Osteocyte (in vitro differentiated cells): ENCODE data around the gene LTB. TPM values are rescaled to one million over a fixed set of nuclear protein-coding genes. Genes with fewer than 3 reads are reported as not detected.
A peak's percentile ranks its signal among the peaks of the same experiment; 100 is the strongest.

Source experiments
- DNase-seq: peaks from one replicate; pipeline ENCODE4 v3.0.0; 2021; ENCODE audit warnings: mixed read lengths; ENCODE audit not compliant: unreplicated experiment; ENCODE audit errors: extremely low spot score
- H3K27ac Mint-ChIP-seq: one replicate; pipeline ENCODE4 v1.8.0; 2021; ENCODE audit warnings: mild to moderate bottlenecking, mixed read lengths; ENCODE audit not compliant: unreplicated experiment
- H3K27me3 Mint-ChIP-seq: one replicate; pipeline ENCODE4 v1.8.0; 2021; ENCODE audit warnings: mixed read lengths; ENCODE audit not compliant: unreplicated experiment
- H3K36me3 Mint-ChIP-seq: one replicate; pipeline ENCODE4 v1.8.0; 2021; ENCODE audit warnings: mixed read lengths; ENCODE audit not compliant: unreplicated experiment
- H3K4me1 Mint-ChIP-seq: one replicate; pipeline ENCODE4 v1.8.0; 2021; ENCODE audit warnings: mixed read lengths; ENCODE audit not compliant: unreplicated experiment
- H3K4me3 Mint-ChIP-seq: one replicate; pipeline ENCODE4 v1.8.0; 2021; ENCODE audit warnings: mild to moderate bottlenecking, moderate library complexity, mixed read lengths; ENCODE audit not compliant: unreplicated experiment
- H3K9me3 Mint-ChIP-seq: one replicate; pipeline ENCODE4 v1.8.0; 2021; ENCODE audit warnings: mixed read lengths; ENCODE audit not compliant: unreplicated experiment
- total RNA-seq: library from RNA; stranded (reverse); gene quantifications from 2 replicates; pipeline ENCODE4 v1.2.1, GENCODE V29; 2021
- TF ChIP-seq, protein P1 (sequence below): fragments of 200-600 bp; sonication (generic); IDR thresholded peaks from 2 replicates; pipeline ENCODE4 v1.5.0; 2021; ENCODE audit warnings: antibody characterized with exemption, mild to moderate bottlenecking, moderate library complexity

Gene LTB
- total RNA-seq, 1 donor from 2014 or later, result not detected

DNA sequence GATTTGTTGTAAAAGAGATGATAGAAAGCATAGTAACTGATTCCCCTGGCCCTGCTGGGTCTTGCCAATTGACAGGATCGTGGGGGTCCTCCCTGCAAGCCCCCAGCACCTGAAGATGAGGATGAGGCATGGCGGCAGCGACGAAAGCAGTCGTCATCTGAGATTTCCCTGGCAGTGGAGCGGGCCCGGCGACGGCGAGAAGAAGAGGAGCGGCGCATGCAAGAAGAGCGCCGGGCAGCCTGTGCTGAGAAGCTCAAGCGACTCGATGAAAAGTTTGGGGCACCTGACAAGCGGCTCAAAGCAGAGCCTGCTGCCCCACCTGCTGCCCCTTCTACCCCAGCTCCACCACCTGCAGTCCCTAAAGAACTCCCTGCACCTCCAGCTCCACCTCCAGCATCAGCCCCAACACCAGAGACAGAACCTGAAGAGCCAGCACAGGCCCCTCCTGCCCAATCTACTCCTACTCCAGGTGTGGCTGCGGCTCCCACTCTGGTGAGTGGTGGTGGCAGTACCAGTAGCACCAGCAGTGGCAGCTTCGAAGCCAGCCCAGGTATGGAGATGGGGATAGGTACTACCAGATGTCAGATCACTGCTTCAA lies 45.6 kb upstream of the LTB start:
- Mint-ChIP-seq H3K36me3 (peaks cover 62% of the 10 kb centered on the region), H3K27ac (no peak overlapping the region)

GRCh38 chr6:31626952-31627351 lies 44.7 kb upstream of the LTB start:
- H3K27me3 Mint-ChIP-seq, result no peaks in the 10 kb centered on the region
- TF ChIP-seq, protein P1, sequence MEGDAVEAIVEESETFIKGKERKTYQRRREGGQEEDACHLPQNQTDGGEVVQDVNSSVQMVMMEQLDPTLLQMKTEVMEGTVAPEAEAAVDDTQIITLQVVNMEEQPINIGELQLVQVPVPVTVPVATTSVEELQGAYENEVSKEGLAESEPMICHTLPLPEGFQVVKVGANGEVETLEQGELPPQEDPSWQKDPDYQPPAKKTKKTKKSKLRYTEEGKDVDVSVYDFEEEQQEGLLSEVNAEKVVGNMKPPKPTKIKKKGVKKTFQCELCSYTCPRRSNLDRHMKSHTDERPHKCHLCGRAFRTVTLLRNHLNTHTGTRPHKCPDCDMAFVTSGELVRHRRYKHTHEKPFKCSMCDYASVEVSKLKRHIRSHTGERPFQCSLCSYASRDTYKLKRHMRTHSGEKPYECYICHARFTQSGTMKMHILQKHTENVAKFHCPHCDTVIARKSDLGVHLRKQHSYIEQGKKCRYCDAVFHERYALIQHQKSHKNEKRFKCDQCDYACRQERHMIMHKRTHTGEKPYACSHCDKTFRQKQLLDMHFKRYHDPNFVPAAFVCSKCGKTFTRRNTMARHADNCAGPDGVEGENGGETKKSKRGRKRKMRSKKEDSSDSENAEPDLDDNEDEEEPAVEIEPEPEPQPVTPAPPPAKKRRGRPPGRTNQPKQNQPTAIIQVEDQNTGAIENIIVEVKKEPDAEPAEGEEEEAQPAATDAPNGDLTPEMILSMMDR, result no peak
- no peak for DNase-seq
- no peak overlapping the region for H3K27ac Mint-ChIP-seq
- peaks cover 63% of the 10 kb centered on the region for H3K36me3 Mint-ChIP-seq
- peaks cover 10% of the 10 kb centered on the region for H3K4me1 Mint-ChIP-seq
- H3K4me3 Mint-ChIP-seq, result no peak overlapping the region
- no peaks in the 10 kb centered on the region for H3K9me3 Mint-ChIP-seq

More for the DNA sequence above, 45.6 kb upstream of the LTB start:
- Mint-ChIP-seq H3K27me3 (no peaks in the 10 kb centered on the region), H3K4me1 (peaks cover 2% of the 10 kb centered on the region), H3K9me3 (no peaks in the 10 kb centered on the region), H3K4me3 (no peak overlapping the region)
- DNase-seq, result no peak
- TF ChIP-seq, protein P1, result no peak

GRCh38 chr6:31624070-31624469 lies 41.8 kb upstream of the LTB start:
- Mint-ChIP-seq H3K4me3 (no peak overlapping the region), H3K9me3 (no peaks in the 10 kb centered on the region), H3K27me3 (no peaks in the 10 kb centered on the region), H3K4me1 (peaks cover 18% of the 10 kb centered on the region), H3K27ac (no peak overlapping the region), H3K36me3 (peaks cover 46% of the 10 kb centered on the region)
- no peak for DNase-seq
- TF ChIP-seq, protein P1, result no peak

DNA sequence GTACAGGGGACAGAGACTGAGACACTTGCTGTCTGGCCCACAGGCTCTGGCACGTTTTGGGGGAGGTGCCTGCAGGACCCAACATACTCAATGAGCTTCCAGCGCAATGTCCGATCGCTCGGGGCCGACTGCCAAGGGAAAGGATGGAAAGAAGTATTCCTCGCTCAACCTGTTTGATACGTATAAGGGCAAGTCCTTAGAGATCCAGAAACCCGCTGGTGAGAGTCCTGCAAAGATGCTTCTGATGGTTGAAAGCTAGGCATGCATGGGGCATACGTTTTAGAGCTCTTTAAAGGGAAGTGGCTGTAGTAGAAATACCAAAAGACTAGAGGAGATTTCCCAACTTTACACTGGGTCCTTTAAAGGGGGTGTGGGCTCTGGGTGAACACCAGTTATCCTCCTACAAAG lies 40.5 kb upstream of the LTB start:
- Mint-ChIP-seq H3K27me3 (no peaks in the 10 kb centered on the region), H3K4me1 (peaks cover 18% of the 10 kb centered on the region), H3K36me3 (peaks cover 37% of the 10 kb centered on the region), H3K4me3 (peak overlapping the region; percentile 80), H3K27ac (peak overlapping the region; percentile 92), H3K9me3 (no peaks in the 10 kb centered on the region)
- DNase-seq, result no peak
- TF ChIP-seq, protein P1, result no peak

GRCh38 chr6:31621991-31622390 lies 39.8 kb upstream of the LTB start:
- Mint-ChIP-seq H3K9me3 (no peaks in the 10 kb centered on the region), H3K27ac (peak overlapping the region; percentile 92), H3K27me3 (no peaks in the 10 kb centered on the region), H3K36me3 (peaks cover 31% of the 10 kb centered on the region), H3K4me1 (peaks cover 18% of the 10 kb centered on the region), H3K4me3 (peak overlapping the region; percentile 80)
- no peak for DNase-seq
- TF ChIP-seq, protein P1, result no peak
